ENCODE data around the gene RIN2. TPM values are rescaled to one million over a fixed set of nuclear protein-coding genes. Genes with fewer than 3 reads are reported as not detected.

RIN2 gene
- total RNA-seq, 1 experiment from 2014 or later = 36.7 TPM

DNA sequence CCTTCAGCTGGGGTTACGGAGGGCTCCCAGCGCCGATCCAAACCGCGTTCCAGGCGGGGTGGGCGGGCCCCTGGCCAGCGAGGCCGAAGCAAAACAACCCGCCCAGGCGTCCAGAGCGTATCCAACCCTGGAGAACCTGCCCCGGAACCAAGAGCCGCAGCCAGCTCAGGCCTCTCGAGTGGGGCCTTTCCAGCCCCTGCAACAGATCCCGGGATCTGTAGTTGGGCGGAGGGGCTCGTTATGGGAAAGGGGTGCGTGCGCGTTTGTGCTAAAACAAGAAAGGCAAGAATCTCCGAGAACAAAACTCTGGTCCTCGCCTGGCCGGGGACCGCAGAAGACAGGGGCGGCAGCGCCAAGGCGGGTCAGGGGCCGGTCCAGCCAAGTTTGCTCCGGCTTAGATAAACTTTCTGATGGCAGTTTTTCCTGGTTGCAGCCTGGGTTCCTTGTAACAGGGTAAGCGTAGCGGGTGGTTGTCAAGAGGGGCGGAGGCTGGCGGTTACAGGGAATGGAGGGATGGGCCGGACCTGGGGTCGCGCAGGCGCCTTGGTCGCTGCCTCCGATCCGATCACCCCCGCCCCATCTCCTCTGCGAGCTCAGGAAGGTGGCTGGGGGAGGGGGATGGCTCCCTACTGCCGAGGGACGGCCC lies 448 bp upstream of the RIN2 start:
- Mint-ChIP-seq H3K36me3 (ENCODE audit: insufficient read depth, unreplicated experiment) (peaks cover 9% of the 10 kb centered on the region), H3K9me3 (ENCODE audit: unreplicated experiment) (no peaks in the 10 kb centered on the region), H3K27me3 (ENCODE audit: insufficient read depth, unreplicated experiment) (no peaks in the 10 kb centered on the region), H3K27ac (ENCODE audit: unreplicated experiment) (peak overlapping the region; percentile 96), H3K4me3 (ENCODE audit: unreplicated experiment) (peak overlapping the region; percentile 97), H3K4me1 (ENCODE audit: low read depth, unreplicated experiment) (peaks cover 54% of the 10 kb centered on the region)
- no peaks in the 10 kb centered on the region for H3K27me3 ChIP-seq (replicated peaks; ENCODE audit: control insufficient read depth, insufficient read depth, low read length)
- peak; percentile 97 for DNase-seq
- intact Hi-C loops (cut with micrococcal nuclease; ENCODE audit: unreplicated experiment) = loop anchor here (1.0 to 2.0 kb wide), 6 partner anchors 10 to 238 kb away; no protein-coding TSS in a partner anchor
- H3K9me3 ChIP-seq = no peaks in the 10 kb centered on the region
- ChIA-PET POLR2A (interaction anchor here (0.6 to 1.8 kb wide), 14 partner anchors 9 to 1165 kb away, joined by 3 to 24 read pairs (median 7); partner anchors contain the start of genes CFAP61 and CRNKL1), CTCF (interaction anchor here (0.6 to 2.2 kb wide), 9 partner anchors 18 to 295 kb away, joined by 3 to 18 read pairs (median 5); partner anchors contain the start of genes CFAP61 and CRNKL1)
- no TSS peak for BruUV-seq (replicated peaks)
- H3K4me1 ChIP-seq = peaks cover 5% of the 10 kb centered on the region; the same call in 1 of the 2 replicates
- H3K36me3 ChIP-seq (ENCODE audit: control insufficient read depth, insufficient read depth, low read length) = no peaks in the 10 kb centered on the region
- TF ChIP-seq, protein P1, sequence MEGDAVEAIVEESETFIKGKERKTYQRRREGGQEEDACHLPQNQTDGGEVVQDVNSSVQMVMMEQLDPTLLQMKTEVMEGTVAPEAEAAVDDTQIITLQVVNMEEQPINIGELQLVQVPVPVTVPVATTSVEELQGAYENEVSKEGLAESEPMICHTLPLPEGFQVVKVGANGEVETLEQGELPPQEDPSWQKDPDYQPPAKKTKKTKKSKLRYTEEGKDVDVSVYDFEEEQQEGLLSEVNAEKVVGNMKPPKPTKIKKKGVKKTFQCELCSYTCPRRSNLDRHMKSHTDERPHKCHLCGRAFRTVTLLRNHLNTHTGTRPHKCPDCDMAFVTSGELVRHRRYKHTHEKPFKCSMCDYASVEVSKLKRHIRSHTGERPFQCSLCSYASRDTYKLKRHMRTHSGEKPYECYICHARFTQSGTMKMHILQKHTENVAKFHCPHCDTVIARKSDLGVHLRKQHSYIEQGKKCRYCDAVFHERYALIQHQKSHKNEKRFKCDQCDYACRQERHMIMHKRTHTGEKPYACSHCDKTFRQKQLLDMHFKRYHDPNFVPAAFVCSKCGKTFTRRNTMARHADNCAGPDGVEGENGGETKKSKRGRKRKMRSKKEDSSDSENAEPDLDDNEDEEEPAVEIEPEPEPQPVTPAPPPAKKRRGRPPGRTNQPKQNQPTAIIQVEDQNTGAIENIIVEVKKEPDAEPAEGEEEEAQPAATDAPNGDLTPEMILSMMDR (IDR thresholded peaks at IDR 0.05; ENCODE audit: insufficient read depth in 1 of 2, low read depth in 1 of 2, low read length in 1 of 2, severe bottlenecking in 1 of 2, unreplicated experiment in 1 of 2) = no peak
- H3K4me3 ChIP-seq (ENCODE audit: low read depth, low read length) = peak overlapping the region; percentile 81

DNA sequence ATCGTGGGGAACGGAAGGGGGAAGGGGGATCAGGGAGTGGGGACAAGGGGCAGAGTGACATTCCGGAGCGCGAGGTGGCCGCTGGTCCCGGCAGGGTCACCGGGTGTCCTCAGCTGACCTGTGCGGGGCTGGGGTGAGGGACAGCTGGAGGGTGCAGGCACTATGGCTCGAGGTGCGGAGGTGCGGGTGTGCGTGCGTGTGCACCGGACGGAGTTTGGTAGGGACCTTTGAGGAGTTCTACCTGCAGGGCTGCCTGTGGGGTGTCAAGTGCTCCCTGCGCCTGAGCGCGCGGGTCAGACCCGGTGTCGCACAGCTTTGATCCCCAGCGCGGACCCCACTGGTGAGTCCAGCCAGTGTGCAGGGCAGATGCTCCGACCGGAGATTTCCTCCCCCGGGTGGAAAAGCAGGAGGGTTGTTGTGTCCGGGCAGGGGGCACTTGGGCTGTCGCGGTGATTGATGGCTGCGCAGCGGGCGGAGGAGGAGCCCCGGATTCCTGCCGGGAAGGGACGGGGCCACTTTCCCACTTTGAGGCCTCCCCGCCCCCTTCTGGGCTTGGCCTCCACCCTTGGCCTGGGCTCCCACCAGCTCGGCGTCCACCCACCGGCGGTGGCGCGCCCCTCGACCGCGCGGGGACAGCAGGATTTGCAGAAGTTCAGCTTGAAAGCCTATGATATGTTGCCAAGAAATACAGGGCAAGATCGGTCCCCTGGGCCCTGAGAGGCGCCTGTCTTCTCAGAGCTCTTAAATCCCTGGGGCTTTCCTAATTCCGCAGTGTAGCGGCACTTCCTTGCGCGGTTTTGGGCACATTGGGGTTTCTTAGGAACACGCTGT lies 658 bp downstream of the RIN2 start:
- peak overlapping the region; percentile 96 for H3K27ac Mint-ChIP-seq (ENCODE audit: unreplicated experiment)
- CTCF ChIA-PET = interaction anchor here (1.0 to 2.2 kb wide), 5 partner anchors 17 to 234 kb away, joined by 4 to 18 read pairs (median 5); no protein-coding TSS in a partner anchor
- no TSS peak for BruUV-seq (replicated peaks)

More for the DNA sequence above, 658 bp downstream of the RIN2 start:
- TF ChIP-seq, protein P1 (IDR thresholded peaks at IDR 0.05; ENCODE audit: insufficient read depth in 1 of 2, low read depth in 1 of 2, low read length in 1 of 2, severe bottlenecking in 1 of 2, unreplicated experiment in 1 of 2) = no peak
- Mint-ChIP-seq H3K4me3 (ENCODE audit: unreplicated experiment) (peak overlapping the region; percentile 97), H3K27me3 (ENCODE audit: insufficient read depth, unreplicated experiment) (no peaks in the 10 kb centered on the region), H3K36me3 (ENCODE audit: insufficient read depth, unreplicated experiment) (peaks cover 9% of the 10 kb centered on the region), H3K4me1 (ENCODE audit: low read depth, unreplicated experiment) (peaks cover 46% of the 10 kb centered on the region), H3K9me3 (ENCODE audit: unreplicated experiment) (no peaks in the 10 kb centered on the region)
- H3K4me3 ChIP-seq (ENCODE audit: low read depth, low read length) = peak overlapping the region; percentile 81
- peaks cover 6% of the 10 kb centered on the region for H3K4me1 ChIP-seq
- H3K9me3 ChIP-seq = no peaks in the 10 kb centered on the region
- H3K36me3 ChIP-seq (ENCODE audit: control insufficient read depth, insufficient read depth, low read length) = no peaks in the 10 kb centered on the region
- DNase-seq = peak; percentile 81
- intact Hi-C loops (cut with micrococcal nuclease; ENCODE audit: unreplicated experiment) = loop anchor here (1.0 to 2.0 kb wide), 5 partner anchors 9 to 70 kb away; no protein-coding TSS in a partner anchor
- POLR2A ChIA-PET = interaction anchor here (1.0 to 1.7 kb wide), 4 partner anchors 8 to 216 kb away, joined by 7 to 21 read pairs (median 12); no protein-coding TSS in a partner anchor
- H3K27me3 ChIP-seq (replicated peaks; ENCODE audit: control insufficient read depth, insufficient read depth, low read length) = no peaks in the 10 kb centered on the region
